Posterior cingulate gyrus (tissue), 11 donors: ENCODE measurements around the gene HSPB2.
"Not testable (repeated sequence)": the region's sequence is repeated elsewhere in the genome, so short reads cannot be mapped to it uniquely, and the experiment has no call there.

Experiments
- DNase-seq, 10 donors: peaks; one replicate each; pipeline versions ENCODE4 v3.0.0 to v3.0.0-alpha.2; 2020 to 2021; ENCODE audit warnings: mixed read lengths in 3 of 10
- intact Hi-C: fragments of 100-400 bp; cut with DNase I; formaldehyde crosslinking; loops from one replicate; pipeline ENCODE4 v1.15.1; 2023

HSPB2 gene

GRCh38 chr11:111912535-111912934 lies at the start of gene HSPB2:
HSPB2 (plus strand) TSS chr11:111912734; CDS start chr11:111912830, 96 bp downstream.
- peak in 4 of 10 donors; percentile 19 to 83 (median 61) for DNase-seq
- intact Hi-C loops = loop anchor here (5.0 kb wide), 1 partner anchor 35 kb away; the partner anchor contains the start of genes CFAP68 and FDXACB1

- DNase-seq = no peak
- intact Hi-C loops = no loop called here
Observed at GRCh38 chr11:111870113-111870512, 42.4 kb upstream of the HSPB2 start.

GRCh38 chr11:111870522-111870885 lies 42.0 kb upstream of the HSPB2 start:
- intact Hi-C loops = no loop called here
- DNase-seq = no peak

- intact Hi-C loops = no loop called here
- peak; percentile 63 to 95 (median 80) for DNase-seq
Observed at GRCh38 chr11:111870886-111871692, 41.4 kb upstream of the HSPB2 start, which contains the start of gene ALG9. ALG9 (minus strand) TSS chr11:111871581; CDS start chr11:111871482, 99 bp downstream.

- no peak for DNase-seq
- intact Hi-C loops = no loop called here
Observed at GRCh38 chr11:111871693-111872161, 40.8 kb upstream of the HSPB2 start.

GRCh38 chr11:111878385-111878848 lies 34.1 kb upstream of the HSPB2 start:
- intact Hi-C loops = loop anchor here (5.0 kb wide), 4 partner anchors 34 to 194 kb away; partner anchors contain the start of genes CRYAB, HSPB2, NKAPD1 and PIH1D2
- DNase-seq = no peak

- intact Hi-C loops = loop anchor here (1.0 to 5.0 kb wide), 5 partner anchors 33 to 193 kb away; partner anchors contain the start of genes CRYAB, HSPB2, NKAPD1 and PIH1D2
- DNase-seq = peak; percentile 94 to 99 (median 97)
Observed at GRCh38 chr11:111878849-111879636, 33.5 kb upstream of the HSPB2 start, which contains the start of the genes CFAP68 and FDXACB1. CFAP68 (plus strand) TSS chr11:111879541; CDS start chr11:111879561, 20 bp downstream. FDXACB1 (minus strand) TSS chr11:111879165; CDS start chr11:111879132, 33 bp downstream.

- intact Hi-C loops = loop anchor here (1.0 to 5.0 kb wide), 5 partner anchors 33 to 193 kb away; partner anchors contain the start of genes CRYAB, HSPB2, NKAPD1 and PIH1D2
Observed at GRCh38 chr11:111879637-111879960, 32.9 kb upstream of the HSPB2 start.

GRCh38 chr11:111882202-111882601 lies 30.3 kb upstream of the HSPB2 start:
- peak in 2 of 10 donors; percentile 9 to 59 for DNase-seq
- intact Hi-C loops = no loop called here

More at GRCh38 chr11:111879637-111879960, 32.9 kb upstream of the HSPB2 start:
- no peak for DNase-seq

GRCh38 chr11:111885053-111885452 lies 27.5 kb upstream of the HSPB2 start:
- DNase-seq, intact Hi-C loops: not testable (repeated sequence)

- intact Hi-C loops = no loop called here
- DNase-seq = no peak
Observed at GRCh38 chr11:111886032-111886431, 26.5 kb upstream of the HSPB2 start.

GRCh38 chr11:111886844-111887243 lies 25.7 kb upstream of the HSPB2 start:
- intact Hi-C loops = no loop called here
- DNase-seq = no peak

- intact Hi-C loops = no loop called here
- no peak for DNase-seq
Observed at GRCh38 chr11:111905411-111905810, 7.1 kb upstream of the HSPB2 start.

GRCh38 chr11:111906680-111907079 lies 5.9 kb upstream of the HSPB2 start:
- DNase-seq = no peak
- intact Hi-C loops = no loop called here

- intact Hi-C loops = no loop called here
- DNase-seq = peak in 2 of 10 donors; percentile 21 to 59
Observed at GRCh38 chr11:111908639-111909305, 3.8 kb upstream of the HSPB2 start.

GRCh38 chr11:111909378-111909777 lies 3.2 kb upstream of the HSPB2 start:
- intact Hi-C loops = no loop called here
- DNase-seq = no peak

GRCh38 chr11:111910676-111911562 lies 1.6 kb upstream of the HSPB2 start:
- DNase-seq = peak; percentile 56 to 97 (median 81)
- intact Hi-C loops = loop anchor here (5.0 kb wide), 1 partner anchor 34 kb away; the partner anchor contains the start of genes CFAP68 and FDXACB1

- intact Hi-C loops = loop anchor here (5.0 kb wide), 1 partner anchor 34 kb away; the partner anchor contains the start of genes CFAP68 and FDXACB1
- peak; percentile 86 to 98 (median 91) for DNase-seq
Observed at GRCh38 chr11:111911563-111912401, 752 bp upstream of the HSPB2 start, which contains the start of gene CRYAB. CRYAB (minus strand) TSS chr11:111911770; CDS start chr11:111911724, 46 bp downstream.
